ENCODE measurements around the gene C1orf21.

DNA sequence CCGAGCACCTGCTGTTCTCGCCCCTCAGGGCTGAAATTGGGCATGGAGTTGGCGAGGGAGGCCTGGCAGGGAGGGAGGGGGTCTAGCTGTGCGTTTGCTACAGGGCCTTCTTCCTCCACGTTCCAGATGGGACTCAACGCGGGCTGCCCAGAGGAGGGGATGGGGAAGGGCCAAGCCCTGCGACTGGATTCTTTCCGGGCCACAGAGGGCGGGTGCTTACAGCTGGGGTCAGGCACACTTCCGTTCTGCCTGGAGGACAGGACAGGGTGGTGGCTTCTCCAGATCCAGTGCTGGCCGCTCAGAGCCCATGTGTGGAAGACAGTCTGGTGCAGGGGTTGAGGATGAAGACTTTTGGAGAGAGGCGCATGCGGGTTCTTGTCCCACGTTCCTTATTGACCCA is 277.8 kb downstream of the C1orf21 start:
- TF ChIP-seq, protein P1, sequence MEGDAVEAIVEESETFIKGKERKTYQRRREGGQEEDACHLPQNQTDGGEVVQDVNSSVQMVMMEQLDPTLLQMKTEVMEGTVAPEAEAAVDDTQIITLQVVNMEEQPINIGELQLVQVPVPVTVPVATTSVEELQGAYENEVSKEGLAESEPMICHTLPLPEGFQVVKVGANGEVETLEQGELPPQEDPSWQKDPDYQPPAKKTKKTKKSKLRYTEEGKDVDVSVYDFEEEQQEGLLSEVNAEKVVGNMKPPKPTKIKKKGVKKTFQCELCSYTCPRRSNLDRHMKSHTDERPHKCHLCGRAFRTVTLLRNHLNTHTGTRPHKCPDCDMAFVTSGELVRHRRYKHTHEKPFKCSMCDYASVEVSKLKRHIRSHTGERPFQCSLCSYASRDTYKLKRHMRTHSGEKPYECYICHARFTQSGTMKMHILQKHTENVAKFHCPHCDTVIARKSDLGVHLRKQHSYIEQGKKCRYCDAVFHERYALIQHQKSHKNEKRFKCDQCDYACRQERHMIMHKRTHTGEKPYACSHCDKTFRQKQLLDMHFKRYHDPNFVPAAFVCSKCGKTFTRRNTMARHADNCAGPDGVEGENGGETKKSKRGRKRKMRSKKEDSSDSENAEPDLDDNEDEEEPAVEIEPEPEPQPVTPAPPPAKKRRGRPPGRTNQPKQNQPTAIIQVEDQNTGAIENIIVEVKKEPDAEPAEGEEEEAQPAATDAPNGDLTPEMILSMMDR (IDR thresholded peaks at IDR 0.05) = no peak
- no peak for TF ChIP-seq EZH2 (IDR thresholded peaks at IDR 0.05; ENCODE audit: borderline replicate concordance, insufficient read depth, low read depth, low read length, poor library complexity, severe bottlenecking)
